CMK (cell line): Measurements from ENCODE around the gene ADGRG3.

Experiments used
- DNase-seq: peaks from one replicate; pipeline ENCODE4 v3.0.0-alpha.2; 2010; ENCODE audit warnings: low read depth

The ADGRG3 gene

DNA sequence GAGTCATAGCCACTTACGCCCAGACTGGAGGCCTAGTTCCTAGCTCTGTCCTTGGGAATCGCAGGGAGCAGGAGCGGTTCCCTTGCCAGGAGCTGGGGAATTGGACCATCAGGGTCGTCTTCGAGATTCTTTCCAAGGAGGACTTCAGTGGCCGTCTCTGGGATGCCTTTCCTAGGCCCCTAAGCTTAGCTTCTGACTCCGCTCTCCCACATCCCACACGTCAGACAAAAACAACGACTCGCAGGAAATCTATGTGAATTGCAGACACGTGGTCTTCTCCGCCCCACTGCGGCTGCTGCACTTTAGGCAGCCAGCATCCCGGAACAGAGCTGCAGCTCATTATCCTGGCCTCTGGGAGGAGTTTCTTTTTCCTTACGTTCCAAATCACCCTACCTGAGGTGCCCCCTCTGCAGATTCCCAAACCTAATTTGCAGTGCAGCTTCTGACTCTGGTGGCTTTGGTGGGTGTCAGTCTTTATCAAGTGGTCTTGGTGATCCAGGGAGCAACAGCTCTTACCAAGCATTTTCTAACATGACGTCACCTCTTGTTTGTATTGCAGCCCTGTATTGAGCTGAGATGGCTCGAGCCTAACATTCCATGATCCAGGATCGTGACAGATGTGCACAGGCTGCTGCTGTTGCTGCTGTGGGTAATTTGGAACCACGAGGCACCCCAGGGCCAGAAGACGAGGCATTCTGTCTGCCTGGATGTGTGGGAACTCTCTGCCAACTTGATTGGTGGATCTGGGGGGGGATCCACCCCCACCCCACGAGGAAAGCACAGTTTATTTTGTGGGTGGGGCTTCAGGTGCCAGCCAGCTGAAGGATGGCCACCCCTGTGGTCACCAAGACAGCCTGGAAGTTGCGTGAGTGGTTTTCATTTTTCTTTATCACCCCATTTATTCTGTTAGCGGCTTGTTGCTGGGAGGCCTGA is 68.6 kb downstream of the ADGRG3 start:
- DNase-seq: peak; percentile 66

GRCh38 chr16:57738844-57739243 is 70.7 kb downstream of the ADGRG3 start:
- no peak for DNase-seq
